Nephron (organoid): ENCODE data around the gene POLR2L.

Experiments used
- H3K27ac Mint-ChIP-seq, 3 experiments: 2 replicates each; pipeline ENCODE4 v1.8.0; 2020; ENCODE audit warnings: mixed read lengths in 3 of 3, mild to moderate bottlenecking in 2 of 3, moderate library complexity in 1 of 3
- H3K27me3 Mint-ChIP-seq: 2 replicates; pipeline ENCODE4 v1.8.0; 2021; ENCODE audit warnings: low read depth, mild to moderate bottlenecking, moderate library complexity, mixed read lengths
- H3K36me3 Mint-ChIP-seq: 2 replicates; pipeline ENCODE4 v1.8.0; 2020; ENCODE audit warnings: low read depth, mixed read lengths
- H3K4me1 Mint-ChIP-seq: 2 replicates; pipeline ENCODE4 v1.8.0; 2020; ENCODE audit warnings: mixed read lengths
- H3K4me3 Mint-ChIP-seq, 3 experiments: 2 replicates each; pipeline ENCODE4 v1.8.0; 2020; ENCODE audit warnings: mild to moderate bottlenecking in 3 of 3, mixed read lengths in 3 of 3, moderate library complexity in 2 of 3
- H3K9me3 Mint-ChIP-seq: 2 replicates; pipeline ENCODE4 v1.8.0; 2020; ENCODE audit warnings: mixed read lengths
- TF ChIP-seq, protein P1 (sequence below), 3 experiments: fragments of 200-600 bp; sonication (generic); IDR thresholded peaks; one replicate each; pipeline ENCODE4 v1.5.0; 2021; ENCODE audit warnings: antibody characterized with exemption in 3 of 3; ENCODE audit not compliant: unreplicated experiment in 3 of 3

Gene POLR2L

DNA sequence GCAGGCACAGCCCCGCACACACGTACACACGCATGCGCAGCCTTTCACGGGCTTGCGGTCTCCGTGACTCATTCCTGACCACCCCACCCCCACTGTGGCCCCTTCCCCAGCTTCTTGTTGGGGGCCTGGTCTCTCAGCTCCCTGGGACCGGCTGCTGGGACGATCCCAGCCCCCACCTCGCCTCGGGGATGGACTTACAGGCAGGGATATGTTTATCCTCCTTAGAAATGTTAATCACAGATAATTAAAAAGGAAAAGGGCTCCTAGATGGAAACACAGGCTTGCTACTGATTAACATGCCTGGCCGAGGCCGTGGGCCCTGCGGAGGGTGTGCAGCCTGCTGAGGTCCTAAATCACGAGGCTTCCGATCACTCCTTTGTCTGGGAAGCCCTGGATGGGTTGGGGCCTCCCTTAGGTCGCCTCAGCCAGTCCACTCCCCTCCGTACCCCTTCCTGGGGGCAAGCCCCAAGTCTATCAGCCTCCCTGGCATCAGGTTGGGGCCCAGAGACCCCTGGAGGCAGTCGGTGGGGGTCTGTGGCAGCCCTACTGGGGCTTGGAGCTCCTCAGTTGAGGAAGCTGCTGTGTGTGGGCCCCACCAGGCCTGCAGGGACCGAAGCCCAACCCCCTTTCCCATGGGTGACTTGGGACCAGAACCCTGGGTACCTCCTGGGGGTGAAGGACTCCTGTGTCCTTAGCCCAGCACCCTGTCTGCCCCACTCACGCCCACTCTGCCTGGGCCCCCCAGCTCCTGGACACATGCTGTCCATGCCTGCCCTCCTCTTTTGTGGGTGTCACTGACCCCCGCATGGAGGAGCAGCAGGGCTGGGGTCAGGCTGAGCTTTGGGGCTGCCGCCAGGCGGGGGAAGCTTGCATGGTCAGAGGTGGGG, 20.9 kb upstream of the POLR2L start:
- H3K9me3 Mint-ChIP-seq, result no peaks in the 10 kb centered on the region
- TF ChIP-seq, protein P1, sequence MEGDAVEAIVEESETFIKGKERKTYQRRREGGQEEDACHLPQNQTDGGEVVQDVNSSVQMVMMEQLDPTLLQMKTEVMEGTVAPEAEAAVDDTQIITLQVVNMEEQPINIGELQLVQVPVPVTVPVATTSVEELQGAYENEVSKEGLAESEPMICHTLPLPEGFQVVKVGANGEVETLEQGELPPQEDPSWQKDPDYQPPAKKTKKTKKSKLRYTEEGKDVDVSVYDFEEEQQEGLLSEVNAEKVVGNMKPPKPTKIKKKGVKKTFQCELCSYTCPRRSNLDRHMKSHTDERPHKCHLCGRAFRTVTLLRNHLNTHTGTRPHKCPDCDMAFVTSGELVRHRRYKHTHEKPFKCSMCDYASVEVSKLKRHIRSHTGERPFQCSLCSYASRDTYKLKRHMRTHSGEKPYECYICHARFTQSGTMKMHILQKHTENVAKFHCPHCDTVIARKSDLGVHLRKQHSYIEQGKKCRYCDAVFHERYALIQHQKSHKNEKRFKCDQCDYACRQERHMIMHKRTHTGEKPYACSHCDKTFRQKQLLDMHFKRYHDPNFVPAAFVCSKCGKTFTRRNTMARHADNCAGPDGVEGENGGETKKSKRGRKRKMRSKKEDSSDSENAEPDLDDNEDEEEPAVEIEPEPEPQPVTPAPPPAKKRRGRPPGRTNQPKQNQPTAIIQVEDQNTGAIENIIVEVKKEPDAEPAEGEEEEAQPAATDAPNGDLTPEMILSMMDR (IDR thresholded peaks at IDR 0.05; ENCODE audit: unreplicated experiment in 3 of 3), result no peak
- peaks cover 19% of the 10 kb centered on the region for H3K4me1 Mint-ChIP-seq

DNA sequence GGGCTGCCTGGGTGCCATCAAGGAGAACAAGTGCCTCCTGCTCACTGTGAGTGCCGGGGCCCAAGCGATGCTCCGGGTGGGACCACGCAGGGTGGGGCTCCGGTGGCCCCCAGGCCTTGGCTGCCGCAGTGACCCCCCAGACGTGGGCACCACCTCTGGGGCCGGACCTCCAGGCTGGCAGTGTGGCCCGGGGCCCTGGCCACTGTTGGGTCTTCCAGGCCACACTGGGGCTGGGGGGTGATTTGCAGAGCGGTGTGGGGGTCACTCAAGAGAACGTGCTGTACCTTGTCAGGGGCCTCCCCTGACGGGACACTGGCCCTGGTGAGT, 20.3 kb upstream of the POLR2L start:
- peak overlapping the region; percentile 88 to 92 (median 90) for H3K27ac Mint-ChIP-seq
- no peaks in the 10 kb centered on the region for H3K9me3 Mint-ChIP-seq
- H3K4me1 Mint-ChIP-seq, result peaks cover 19% of the 10 kb centered on the region
- no peaks in the 10 kb centered on the region for H3K27me3 Mint-ChIP-seq
- peak overlapping the region; percentile 27 to 55 (median 37) for H3K4me3 Mint-ChIP-seq
- TF ChIP-seq, protein P1 (IDR thresholded peaks at IDR 0.05; ENCODE audit: unreplicated experiment in 3 of 3), result no peak
- H3K36me3 Mint-ChIP-seq, result no peaks in the 10 kb centered on the region

More for the DNA sequence above, 20.9 kb upstream of the POLR2L start:
- Mint-ChIP-seq H3K27ac (peak overlapping the region; percentile 88 to 92 (median 90)), H3K36me3 (no peaks in the 10 kb centered on the region), H3K4me3 (peak overlapping the region; percentile 32 to 61 (median 55)), H3K27me3 (no peaks in the 10 kb centered on the region)

- TF ChIP-seq, protein P1 (IDR thresholded peaks at IDR 0.05; ENCODE audit: unreplicated experiment in 3 of 3), result no peak
- Mint-ChIP-seq H3K4me1 (peaks cover 19% of the 10 kb centered on the region), H3K4me3 (peak overlapping the region; percentile 27 to 60 (median 57)), H3K27me3 (no peaks in the 10 kb centered on the region), H3K27ac (peak overlapping the region; percentile 81 to 90 (median 88)), H3K36me3 (no peaks in the 10 kb centered on the region), H3K9me3 (no peaks in the 10 kb centered on the region)
Measured at GRCh38 chr11:862081-862661, 19.8 kb upstream of the POLR2L start.

GRCh38 chr11:861105-861479, 18.8 kb upstream of the POLR2L start:
- no peaks in the 10 kb centered on the region for H3K9me3 Mint-ChIP-seq
- no peaks in the 10 kb centered on the region for H3K27me3 Mint-ChIP-seq
- TF ChIP-seq, protein P1 (IDR thresholded peaks at IDR 0.05; ENCODE audit: unreplicated experiment in 3 of 3), result no peak
- peak overlapping the region; percentile 71 to 90 (median 78) for H3K27ac Mint-ChIP-seq
- H3K4me1 Mint-ChIP-seq, result peaks cover 28% of the 10 kb centered on the region
- H3K36me3 Mint-ChIP-seq, result no peaks in the 10 kb centered on the region
- H3K4me3 Mint-ChIP-seq, result peak overlapping the region; percentile 24 to 50 (median 41)

GRCh38 chr11:860234-861104, 18.1 kb upstream of the POLR2L start:
- Mint-ChIP-seq H3K4me3 (no peak overlapping the region), H3K27ac (peak overlapping the region; percentile 69 to 97 (median 90)), H3K36me3 (no peaks in the 10 kb centered on the region), H3K27me3 (no peaks in the 10 kb centered on the region), H3K4me1 (peaks cover 28% of the 10 kb centered on the region), H3K9me3 (no peaks in the 10 kb centered on the region)
- TF ChIP-seq, protein P1 (IDR thresholded peaks at IDR 0.05; ENCODE audit: unreplicated experiment in 3 of 3), result no peak
